HG02884 (cell line): Measurements from ENCODE around the gene LMO1.

ENCODE experiments used
- ATAC-seq: cut with Tn5 transposase; IDR thresholded peaks from one replicate; pipeline ENCODE4 v1.9.1; 2021; ENCODE audit warnings: mild to moderate bottlenecking, moderate library complexity; ENCODE audit not compliant: unreplicated experiment

Gene LMO1

DNA sequence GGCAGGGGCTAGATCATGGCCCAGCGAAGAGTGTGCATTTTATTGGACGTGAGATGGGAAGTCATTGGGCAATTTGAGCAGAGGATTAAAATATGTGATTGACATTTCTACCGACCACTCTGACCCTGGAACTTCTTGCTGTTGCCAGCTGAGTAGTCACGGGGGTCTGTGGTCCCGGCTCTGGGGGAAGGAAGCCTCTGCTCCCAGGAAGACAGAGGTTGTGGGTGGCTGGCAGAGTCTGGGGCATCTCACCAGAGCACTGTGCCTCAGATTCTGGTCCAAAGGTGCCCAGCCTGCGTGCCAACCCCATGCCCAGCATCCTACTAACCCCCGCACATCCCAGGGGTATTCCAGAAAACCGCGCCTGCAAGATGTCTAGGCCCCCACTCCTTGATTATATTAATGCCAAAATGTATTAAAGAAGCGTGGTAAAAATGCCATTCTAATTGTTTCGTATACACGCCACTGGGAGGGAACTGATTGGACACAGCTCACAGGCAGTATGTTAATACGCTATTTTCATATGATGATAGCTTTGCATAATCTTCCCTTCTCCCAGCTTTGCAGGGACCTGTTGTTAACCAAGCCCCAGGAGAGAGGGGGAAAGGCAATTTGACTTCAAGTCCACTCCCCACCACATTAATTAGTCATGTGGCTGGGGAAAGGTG, 25.3 kb upstream of the LMO1 start:
- no peak for ATAC-seq

DNA sequence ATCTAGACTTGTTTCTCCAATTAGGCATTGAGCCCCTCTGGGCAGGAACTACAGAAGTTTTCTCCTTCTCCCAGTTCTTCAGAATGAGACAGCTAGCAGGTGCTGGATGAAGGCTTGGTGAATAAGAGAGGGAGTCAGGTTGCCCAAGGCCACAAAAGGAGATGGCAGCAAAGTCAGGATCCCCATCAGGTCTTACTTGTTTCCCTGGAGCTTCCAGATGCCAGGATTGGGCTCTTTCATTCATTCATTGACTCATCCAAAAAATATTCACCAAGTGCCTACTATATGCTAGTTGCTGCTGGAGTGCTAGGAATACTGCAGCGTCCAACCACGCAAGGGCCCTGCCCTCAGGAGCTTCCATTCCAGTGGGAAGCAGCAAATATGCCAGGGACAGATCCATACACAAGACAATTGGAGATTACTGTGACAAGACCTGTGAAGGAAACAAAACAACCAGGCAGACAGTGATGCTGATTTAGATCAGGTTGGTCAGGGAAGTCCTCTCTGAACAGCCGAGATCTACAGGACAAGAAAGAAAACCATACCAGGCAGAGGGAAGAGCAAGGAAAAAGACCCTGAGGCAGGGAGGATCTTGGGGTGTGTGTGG, 24.6 kb upstream of the LMO1 start:
- no peak for ATAC-seq

DNA sequence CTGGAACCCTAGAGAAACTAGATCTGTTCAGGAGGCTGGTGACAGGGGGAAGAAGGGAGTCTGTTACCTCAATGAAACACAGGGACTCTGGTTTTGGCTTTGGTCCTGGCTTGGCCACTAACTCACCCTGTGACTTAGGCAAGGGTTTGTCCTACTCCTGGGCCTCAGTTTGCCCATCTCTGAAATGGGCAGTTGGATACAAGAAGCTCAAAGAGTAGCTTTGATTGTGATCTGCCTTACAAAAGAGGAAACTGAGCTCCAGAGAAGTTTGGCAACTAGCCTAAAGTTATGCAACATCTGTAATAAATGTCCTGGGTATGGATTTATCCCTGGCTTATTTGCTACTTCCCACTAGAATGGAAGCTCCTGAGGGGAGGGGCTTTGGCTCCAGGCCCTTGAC, 24.0 kb upstream of the LMO1 start:
- no peak for ATAC-seq

DNA sequence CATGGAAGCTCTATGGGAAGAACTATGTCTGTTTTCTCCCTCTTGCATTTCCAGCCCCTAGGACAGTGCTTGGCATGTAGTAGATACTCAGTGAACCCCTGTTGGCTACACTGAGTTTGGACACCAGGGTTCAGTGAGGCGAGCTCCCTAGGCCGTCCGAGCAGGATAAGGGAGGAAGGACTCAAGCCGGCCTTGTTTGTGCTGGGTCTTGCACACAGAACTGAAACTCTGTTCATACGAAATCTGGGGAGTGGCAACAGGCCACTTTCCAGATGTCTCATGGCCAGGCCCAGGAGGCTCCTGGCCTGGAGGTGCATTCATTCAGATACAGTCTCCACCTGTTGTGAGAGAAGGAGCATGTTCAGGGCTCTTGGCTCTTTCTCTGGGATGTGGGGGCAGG, 23.6 kb upstream of the LMO1 start:
- ATAC-seq: no peak

DNA sequence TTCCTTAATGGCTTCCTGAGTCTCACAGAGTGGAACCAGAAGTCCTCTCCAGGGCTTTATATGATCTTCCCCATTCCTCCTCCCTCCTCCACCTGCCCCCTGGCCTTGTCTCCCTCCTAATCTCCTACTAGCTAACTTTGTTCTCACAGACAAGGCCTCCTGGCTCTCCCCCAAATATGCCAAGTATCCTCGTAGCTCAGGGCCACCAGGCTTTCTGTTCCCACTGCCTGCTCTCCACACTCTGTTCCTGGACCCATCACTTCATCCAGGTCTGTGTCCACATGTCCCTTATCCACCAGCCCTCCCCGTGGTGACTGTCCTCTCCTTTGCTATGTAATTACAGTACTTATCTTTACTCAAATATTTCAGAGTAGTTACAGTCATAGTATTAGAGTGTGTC, 23.2 kb upstream of the LMO1 start:
- no peak for ATAC-seq

DNA sequence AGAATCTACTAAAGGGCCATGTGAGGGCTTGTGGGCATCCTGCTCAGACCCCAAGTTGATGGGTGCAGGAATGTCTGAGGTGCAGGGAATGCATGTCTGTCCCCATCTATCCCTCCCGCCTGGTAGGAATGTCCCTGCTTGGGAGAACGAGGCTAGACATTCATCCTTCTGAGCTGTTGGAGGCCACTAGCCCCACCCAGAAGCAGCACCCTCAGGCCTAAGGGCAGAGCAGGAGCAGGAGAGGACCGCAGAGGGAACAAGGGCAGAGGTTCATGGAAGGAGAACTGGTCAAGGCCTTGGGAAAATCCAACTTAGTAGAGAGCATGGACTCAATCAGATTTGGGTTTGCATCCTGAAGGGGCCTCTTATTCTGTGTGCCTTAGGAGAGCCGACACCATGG, 22.1 kb upstream of the LMO1 start:
- no peak for ATAC-seq

DNA sequence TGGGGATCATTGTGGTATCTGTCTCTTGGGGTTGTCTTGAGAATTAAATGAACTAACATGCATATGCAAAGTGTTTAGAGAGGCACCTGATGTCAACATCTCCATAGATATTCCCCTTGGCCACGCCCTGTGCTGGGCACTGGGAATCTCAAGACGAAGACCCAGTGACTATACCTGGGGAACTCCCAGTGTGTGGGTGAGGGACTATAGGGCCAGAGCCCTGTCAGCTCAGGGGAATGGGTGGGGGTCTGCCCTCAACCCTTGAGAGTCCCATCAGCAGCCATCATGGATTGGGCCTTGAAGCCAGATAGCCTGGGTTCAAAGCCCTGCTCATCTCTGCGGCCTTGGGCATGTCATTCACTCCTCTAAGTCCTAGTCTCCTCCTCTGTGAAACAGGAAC, 21.6 kb upstream of the LMO1 start:
- ATAC-seq: no peak

DNA sequence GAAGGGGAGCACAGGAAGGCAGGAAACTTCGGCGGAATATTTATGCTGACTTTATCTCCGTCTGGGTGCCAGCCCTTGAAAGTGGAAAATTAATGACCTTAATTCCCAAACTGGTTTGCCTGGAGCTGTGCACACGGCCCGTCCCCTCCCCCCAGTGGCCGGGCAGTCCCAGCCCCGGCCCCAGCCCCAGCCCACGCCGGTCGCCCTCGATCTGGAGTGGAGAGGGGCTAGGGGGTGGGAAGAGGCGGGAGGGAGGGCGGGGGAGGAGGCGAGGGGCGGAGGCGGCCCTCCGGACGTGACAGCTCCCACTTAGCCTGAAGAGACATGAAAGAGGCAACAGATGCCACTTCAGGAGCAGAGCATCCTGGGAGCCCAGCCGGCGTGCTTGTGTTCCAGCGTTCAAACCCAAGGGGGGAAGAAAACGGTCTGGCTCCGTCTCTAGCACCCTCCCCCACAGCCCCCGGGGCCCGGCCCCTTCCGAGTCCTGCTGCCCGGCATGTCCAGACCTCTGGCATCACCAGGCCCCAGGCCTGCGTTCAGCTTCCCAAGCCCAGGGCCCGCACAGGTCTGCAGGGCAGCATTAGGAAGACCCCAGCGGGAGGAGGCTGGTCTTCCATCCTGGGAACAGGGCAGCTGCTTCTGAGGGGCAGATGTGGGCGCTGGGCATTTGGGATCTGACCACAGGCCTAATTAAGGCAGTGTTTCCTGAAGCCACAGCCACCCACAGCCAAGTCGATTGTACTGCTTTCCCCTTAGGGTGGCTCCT, 20.0 kb upstream of the LMO1 start:
- no peak for ATAC-seq

DNA sequence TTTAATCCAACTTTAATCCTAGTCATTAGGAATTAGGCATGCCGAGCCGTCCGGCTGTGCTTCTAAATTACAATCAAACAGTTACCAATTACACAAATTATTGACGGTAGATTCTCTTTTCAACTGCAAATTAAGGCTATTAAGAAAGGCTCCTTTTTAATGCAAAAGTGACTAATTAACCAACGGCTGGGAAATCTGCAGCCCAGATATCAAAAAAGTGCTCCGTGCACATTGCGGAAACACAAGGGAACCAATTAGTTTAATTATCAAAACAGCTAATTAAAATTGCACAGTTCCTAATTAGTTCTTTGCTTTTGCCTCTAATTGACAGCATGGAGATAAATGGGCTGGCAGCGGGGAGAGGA, 19.4 kb upstream of the LMO1 start:
- no peak for ATAC-seq

DNA sequence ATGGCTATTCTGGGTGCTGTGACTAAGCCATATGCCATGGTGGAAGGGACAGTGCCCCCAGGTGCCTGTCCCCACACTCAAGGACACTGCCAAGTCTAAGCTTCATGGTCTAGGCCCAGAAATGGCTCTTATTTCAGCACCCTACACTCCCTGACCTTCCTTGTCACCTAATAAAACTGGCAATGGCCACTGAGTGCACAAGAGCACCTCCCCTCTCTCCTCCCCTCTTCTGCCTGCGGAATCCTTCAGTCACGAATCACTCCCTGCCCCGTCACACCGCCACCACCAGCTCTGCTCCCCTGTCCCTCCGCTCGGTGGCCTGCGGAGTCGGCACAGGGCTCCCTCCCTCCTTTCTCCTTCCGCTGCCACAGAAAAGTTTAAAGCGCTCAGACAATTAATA, 19.0 kb upstream of the LMO1 start:
- ATAC-seq: no peak

DNA sequence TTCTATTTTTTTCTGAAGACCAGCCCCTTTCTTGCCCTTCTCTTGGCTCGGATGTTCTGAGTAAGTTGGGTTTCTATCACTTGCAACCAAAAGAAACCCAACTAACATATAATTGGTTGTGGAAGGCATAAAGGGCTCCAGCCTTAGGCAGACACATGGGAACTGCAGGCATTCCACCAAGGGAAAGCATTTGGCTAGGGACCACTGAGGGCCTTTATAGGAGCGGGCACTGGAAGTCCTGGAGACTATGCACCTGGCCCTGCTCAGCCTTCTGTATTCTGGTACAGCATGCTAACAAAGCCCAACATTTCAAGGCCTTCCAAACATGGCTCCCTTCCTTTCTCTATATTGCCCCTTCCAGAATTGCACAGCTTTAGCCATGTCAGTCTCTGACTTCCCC, 17.6 kb upstream of the LMO1 start:
- ATAC-seq: no peak

DNA sequence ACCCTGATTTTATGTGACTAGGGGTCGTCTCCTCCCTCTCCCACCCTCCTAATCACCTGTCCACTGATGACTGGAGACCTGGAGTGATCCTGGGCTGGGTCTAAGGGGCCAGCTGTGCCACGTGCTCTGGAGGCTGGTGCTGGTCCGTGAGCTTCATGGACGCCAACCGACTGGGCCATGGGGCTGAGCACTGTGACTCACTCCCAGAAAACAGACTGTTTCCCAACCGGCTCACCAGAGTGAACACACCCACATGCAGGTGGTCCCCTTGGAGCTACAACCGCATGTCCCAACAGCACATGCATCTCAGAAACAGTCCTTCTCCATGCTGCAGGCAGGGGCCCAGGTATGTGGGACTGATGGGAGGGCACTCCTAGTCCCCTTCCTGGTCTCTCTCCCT, 14.0 kb upstream of the LMO1 start:
- no peak for ATAC-seq

DNA sequence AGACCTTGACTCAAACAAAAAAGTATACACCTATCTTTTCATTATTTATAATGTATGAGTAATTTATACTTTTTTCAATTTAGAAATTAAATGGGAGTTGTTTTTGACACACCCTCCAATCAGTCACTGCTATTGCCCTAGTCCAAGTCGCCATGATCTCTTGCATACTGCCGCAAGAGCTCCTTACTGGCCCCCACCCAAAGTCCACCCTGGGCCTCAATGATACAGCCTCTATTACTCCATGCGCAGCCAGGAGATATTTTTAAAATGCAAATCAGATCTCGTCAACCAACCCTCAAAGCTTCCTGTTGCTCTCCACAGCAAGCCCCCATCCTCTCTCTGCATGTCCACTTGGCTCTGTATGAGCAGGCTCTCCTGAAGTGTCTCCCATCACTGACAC, 12.8 kb upstream of the LMO1 start:
- no peak for ATAC-seq

DNA sequence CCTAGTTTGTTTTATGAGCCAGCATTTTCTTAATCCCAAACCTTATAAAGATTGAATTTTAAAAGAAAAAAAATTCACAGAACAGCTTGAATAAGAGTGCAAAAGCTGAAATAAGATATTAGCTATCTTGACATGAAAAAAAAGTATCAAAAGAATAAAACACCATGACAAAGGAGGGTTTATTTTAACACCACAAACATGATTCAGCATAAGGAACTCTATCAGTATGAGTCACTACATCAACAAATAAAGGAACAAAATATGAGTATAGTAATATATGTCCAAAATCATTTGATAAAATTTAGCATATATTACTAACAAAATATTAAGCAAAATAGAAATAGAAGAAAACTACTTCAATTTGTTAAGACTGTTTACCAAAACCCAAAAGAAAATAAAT, 9.6 kb upstream of the LMO1 start:
- no peak for ATAC-seq

DNA sequence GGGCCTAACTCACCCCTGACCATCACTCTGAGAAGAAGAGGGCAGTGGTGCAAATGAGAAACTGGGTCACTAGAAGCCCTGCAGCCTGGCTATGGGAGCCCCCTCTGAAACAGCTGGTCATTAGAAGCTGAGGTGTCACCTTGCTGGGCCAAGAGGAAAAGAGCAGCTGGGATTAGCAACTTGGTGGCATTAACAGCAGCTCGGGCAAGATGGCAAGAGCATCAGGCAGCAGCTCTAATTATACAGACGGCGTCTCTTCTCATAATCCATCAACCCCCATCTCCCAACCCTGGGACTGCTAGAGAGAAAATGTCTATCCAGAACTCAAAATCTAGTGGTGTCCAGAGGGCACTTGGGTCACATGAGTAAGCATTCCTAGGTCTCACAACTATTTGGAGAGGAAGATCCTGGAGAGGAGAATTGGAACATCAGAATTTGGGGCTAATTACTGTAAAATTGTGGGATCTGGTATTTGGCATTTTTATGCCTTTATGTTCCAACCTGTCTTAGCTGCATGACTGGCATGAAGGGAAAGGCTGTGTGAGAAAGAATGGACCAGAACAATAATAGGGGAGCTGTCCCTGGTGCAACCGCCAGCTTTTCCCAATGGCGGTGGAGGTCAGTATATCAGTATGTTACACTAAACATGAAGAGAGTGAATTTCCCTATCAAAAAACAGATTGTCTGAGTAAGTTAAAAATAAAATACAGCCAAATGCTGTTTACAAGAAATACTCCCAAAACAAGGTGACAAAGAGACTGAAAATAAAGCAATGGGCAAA, 7.6 kb upstream of the LMO1 start:
- ATAC-seq: no peak

DNA sequence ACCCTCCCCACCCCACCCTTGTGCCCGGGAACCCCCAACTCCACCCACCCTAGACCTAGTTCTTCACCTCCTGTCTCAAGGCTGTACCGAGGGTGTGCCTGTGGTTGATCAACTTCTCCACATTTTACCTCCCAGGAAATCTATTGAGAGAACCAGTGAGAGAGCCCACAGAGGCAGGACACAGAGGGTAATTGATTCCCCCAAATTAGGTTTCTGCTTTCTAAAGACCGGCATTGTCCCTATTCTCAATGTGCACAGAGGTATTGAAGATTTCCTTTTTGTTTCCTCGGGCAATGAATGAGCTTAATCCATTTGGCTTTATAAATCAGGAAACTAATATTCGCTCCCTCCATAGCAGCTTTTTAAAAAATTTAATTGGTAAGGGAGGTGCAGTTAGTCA, 6.0 kb upstream of the LMO1 start:
- no peak for ATAC-seq

DNA sequence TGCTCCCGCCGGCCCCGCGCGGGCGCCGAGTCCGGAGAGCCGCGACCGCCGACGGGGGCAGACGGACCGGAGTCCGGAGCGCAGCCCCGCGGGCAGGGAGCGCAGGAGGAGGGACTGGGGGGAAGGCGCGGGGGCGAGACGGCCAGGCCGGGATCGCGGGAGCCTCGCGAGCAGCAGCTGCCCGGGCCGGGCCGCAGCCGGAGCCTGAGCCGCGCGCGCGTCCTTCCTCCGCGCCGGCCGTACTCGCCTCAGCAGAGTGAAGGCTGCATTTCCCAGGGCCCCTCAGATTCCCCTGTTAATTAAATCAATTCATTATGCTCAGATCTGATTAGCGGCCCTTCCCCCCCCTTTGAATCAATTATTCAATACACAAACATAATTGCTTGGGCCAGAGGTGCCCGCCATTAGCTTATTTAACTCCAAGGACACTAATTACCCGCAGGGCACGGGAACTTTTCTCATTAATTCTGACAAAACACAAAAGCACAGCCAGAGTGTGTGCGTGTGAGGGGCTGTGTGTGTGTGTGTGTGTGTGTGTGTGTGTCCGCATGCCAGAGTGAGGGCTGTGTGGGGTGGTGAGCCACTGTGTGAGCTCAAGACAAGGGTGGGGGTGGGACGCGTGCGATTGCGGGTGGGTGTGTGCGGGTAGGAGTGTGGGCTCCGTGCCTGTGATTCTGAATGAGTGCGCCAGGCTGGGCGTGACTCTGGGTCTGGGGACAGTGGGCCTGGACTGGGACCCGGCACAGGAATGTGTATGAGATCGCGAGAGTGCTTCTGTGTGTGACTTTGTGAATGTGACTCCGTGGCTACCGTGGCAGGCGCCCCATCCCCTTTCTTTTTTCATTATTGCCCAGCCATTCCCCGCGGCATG, 5.1 kb upstream of the LMO1 start:
- ATAC-seq: no peak

DNA sequence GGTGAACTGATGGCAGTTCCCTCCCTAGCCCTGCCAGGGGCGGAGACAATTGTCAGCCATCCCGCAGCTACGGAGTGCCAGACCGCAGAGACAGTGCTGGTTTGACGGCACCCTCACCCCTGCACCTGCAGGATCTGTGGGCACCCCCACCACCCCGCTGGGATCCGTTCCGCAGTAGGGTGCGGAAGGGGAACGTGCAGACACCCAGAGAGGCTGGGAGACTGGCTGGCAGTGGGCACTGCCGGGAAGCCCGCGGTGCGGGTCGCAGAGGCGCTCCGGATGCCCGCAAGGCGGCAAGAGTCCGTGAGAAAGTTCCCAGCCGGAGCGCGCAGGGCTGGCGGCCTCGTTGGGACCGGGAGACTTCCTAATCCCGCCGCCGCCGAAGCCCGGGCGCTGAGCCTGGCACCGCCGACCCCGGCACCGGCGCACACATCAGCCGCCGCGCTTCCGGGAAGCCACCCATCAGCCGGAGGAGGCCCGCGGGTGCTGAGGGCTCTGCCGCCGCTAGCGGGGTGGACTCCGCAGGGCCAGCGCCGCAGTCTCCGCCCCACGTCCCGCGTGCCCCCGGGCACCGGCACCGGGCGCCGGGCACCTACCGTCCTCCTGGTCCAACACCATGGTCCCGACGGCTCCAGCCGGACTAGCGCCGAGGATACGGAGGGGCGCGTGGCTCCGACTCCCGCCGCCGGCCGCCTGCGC, 4.3 kb upstream of the LMO1 start:
- no peak for ATAC-seq

DNA sequence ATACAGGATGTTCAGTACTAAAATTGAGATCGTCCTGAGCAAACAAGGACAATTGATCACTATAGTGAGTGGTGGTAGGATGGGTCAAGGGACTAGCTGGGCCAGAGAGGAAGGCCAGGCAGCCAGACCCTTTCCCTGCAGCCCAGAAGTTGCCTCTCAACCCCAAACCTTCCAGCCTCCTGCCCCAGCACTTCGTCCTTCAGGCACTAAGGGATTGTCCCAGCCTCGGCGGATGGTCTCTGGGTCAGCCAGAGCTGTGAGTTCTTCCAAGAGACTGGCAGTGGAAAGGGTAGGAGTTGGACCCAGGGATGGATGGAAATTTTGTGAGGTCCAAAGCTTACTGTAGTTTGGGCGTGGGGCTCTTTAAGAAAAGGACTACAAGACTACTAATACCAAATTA, 3.6 kb upstream of the LMO1 start:
- no peak for ATAC-seq
